Neural cell (in vitro differentiated cells): ENCODE data around the gene CD300H. TPM values are rescaled to one million over a fixed set of nuclear protein-coding genes. Genes with fewer than 3 reads are reported as not detected.

ENCODE experiments used
- H2AFZ ChIP-seq: fragments of 200-600, 300-800 bp; sonication (generic), shearing (Covaris generic); 2 replicates; pipeline ENCODE4 v1.6.0; 2014; ENCODE audit warnings: low read depth, mild to moderate bottlenecking, antibody characterized with exemption, low read length, moderate library complexity
- H3F3A ChIP-seq: fragments of 200-600 bp; shearing (Covaris generic); 2 replicates; pipeline ENCODE4 v1.6.1; 2016; ENCODE audit warnings: mild to moderate bottlenecking, moderate library complexity, mixed read lengths, antibody characterized with exemption, low read length; ENCODE audit not compliant: insufficient read depth, poor library complexity, severe bottlenecking
- H3K27ac ChIP-seq: fragments of 200-600, 300-800 bp; sonication (generic), shearing (Covaris generic); 2 replicates; pipeline ENCODE4 v1.5.1; 2014; ENCODE audit warnings: mild to moderate bottlenecking, low read length, moderate library complexity
- H3K27me3 ChIP-seq: fragments of 300-800, 200-600 bp; sonication (generic), shearing (Covaris generic); 2 replicates; pipeline ENCODE4 v1.6.0; 2014; ENCODE audit warnings: mild to moderate bottlenecking, low read depth, low read length, moderate library complexity; ENCODE audit not compliant: insufficient read depth
- H3K36me3 ChIP-seq: fragments of 300-800, 200-600 bp; sonication (generic), shearing (Covaris generic); 2 replicates; pipeline ENCODE4 v1.5.1; 2014; ENCODE audit warnings: mild to moderate bottlenecking, antibody characterized with exemption, low read length, moderate library complexity; ENCODE audit not compliant: insufficient read depth
- H3K4me2 ChIP-seq: fragments of 300-800, 200-600 bp; sonication (generic), shearing (Covaris generic); 2 replicates; pipeline ENCODE4 v1.6.0; 2014; ENCODE audit warnings: mild to moderate bottlenecking, low read length
- H3K4me3 ChIP-seq: fragments of 300-800, 200-600 bp; sonication (generic), shearing (Covaris generic); 2 replicates; pipeline ENCODE4 v1.5.1; 2014; ENCODE audit warnings: mild to moderate bottlenecking, low read length, moderate library complexity
- H3K79me2 ChIP-seq: fragments of 200-600 bp; shearing (Covaris generic); replicated peaks from 2 replicates; pipeline ENCODE4 v1.6.0; 2014; ENCODE audit warnings: mild to moderate bottlenecking, low read length, moderate library complexity; ENCODE audit not compliant: insufficient read depth
- H3K9ac ChIP-seq: fragments of 300-800, 200-600 bp; sonication (generic), shearing (Covaris generic); 2 replicates; pipeline ENCODE4 v1.6.1; 2016; ENCODE audit warnings: mild to moderate bottlenecking, low read length, mixed read lengths
- H3K9me2 ChIP-seq: fragments of 200-600 bp; shearing (Covaris generic); 2 replicates; pipeline ENCODE4 v1.6.1; 2016; ENCODE audit warnings: mild to moderate bottlenecking, low read length, mixed read lengths; ENCODE audit not compliant: insufficient read depth
- H3K9me3 ChIP-seq: fragments of 200-600, 300-800 bp; sonication (generic), shearing (Covaris generic); 2 replicates; pipeline ENCODE4 v1.6.1; 2016; ENCODE audit warnings: mild to moderate bottlenecking, mixed run types, low read length, moderate library complexity, mixed read lengths
- H4K20me1 ChIP-seq: fragments of 200-600 bp; shearing (Covaris generic); 2 replicates; pipeline ENCODE4 v1.6.1; 2016; ENCODE audit warnings: mild to moderate bottlenecking, mixed run types; ENCODE audit not compliant: insufficient read depth
- CTCF ChIP-seq: fragments of 450-650 bp; IDR thresholded peaks from 2 replicates; pipeline ENCODE4 v1.5.1; 2014; ENCODE audit warnings: antibody characterized with exemption, mild to moderate bottlenecking, moderate library complexity; ENCODE audit not compliant: poor library complexity, severe bottlenecking
- EP300 ChIP-seq: fragments of 450-650 bp; conservative IDR thresholded peaks from 2 replicates; pipeline ENCODE4 v1.6.1; 2014; ENCODE audit warnings: antibody characterized with exemption, mild to moderate bottlenecking, moderate library complexity; ENCODE audit not compliant: poor library complexity, severe bottlenecking
- EZH2 ChIP-seq: fragments of 200-600, 300-800 bp; shearing (Covaris generic), sonication (generic); IDR thresholded peaks from 2 replicates; pipeline ENCODE4 v1.6.1; 2014; ENCODE audit warnings: antibody characterized with exemption, low read length, borderline replicate concordance, mild to moderate bottlenecking; ENCODE audit not compliant: insufficient read depth, poor library complexity, severe bottlenecking
- MXI1 ChIP-seq: fragments of 450-650 bp; conservative IDR thresholded peaks from 2 replicates; pipeline ENCODE4 v1.6.1; 2014; ENCODE audit warnings: antibody characterized with exemption, mild to moderate bottlenecking; ENCODE audit not compliant: poor library complexity, severe bottlenecking
- POLR2AphosphoS5 ChIP-seq: IDR thresholded peaks from 2 replicates; pipeline ENCODE4 v1.6.1; 2012
- RAD21 ChIP-seq: fragments of 450-650 bp; conservative IDR thresholded peaks from 2 replicates; pipeline ENCODE4 v1.6.1; 2014; ENCODE audit warnings: antibody characterized with exemption, mild to moderate bottlenecking, moderate library complexity
- SMC3 ChIP-seq: fragments of 450-650 bp; conservative IDR thresholded peaks from 2 replicates; pipeline ENCODE4 v1.6.1; 2014; ENCODE audit warnings: antibody characterized with exemption, mild to moderate bottlenecking, moderate library complexity; ENCODE audit not compliant: poor library complexity
- TAF1 ChIP-seq: IDR thresholded peaks from 2 replicates; pipeline ENCODE4 v1.6.1; 2012; ENCODE audit warnings: low read depth
- polyA plus RNA-seq: library from polyadenylated mRNA; depleted of rRNA; stranded (reverse); fragments of >200 nt; gene quantifications from 2 replicates; pipeline ENCODE4 v1.2.3, GENCODE V29; 2014
- TF ChIP-seq, protein P1 (sequence below): IDR thresholded peaks from 2 replicates; pipeline ENCODE4 v1.6.1; 2012; ENCODE audit warnings: borderline replicate concordance

CD300H gene
- polyA plus RNA-seq, 1 donor from 2014 or later = not detected

DNA sequence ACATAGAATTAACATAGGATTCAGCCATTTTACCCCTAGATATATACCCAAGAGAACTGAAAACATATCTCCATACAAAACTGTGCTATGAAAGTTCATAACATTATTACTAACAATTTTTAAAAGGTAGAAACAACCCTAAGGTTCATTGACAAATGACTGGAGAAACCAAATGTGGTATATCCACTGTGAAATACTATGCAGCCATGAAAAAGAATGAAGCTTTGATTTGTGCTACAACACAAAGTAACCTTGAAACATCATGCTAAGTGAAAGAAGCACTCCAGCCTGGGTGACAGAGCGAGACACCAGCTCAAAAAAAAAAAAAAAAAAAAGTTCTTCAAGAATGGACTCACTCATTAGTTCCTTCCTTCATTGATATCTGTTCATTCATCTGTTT lies 24.2 kb upstream of the CD300H start:
- Histone ChIP-seq H3K9me3 (no peaks in the 10 kb centered on the region), H3K27ac (no peak overlapping the region), H3K27me3 (no peaks in the 10 kb centered on the region), H3K4me3 (no peak overlapping the region), H3K36me3 (no peaks in the 10 kb centered on the region), H3K79me2 (no peaks in the 10 kb centered on the region), H4K20me1 (no peaks in the 10 kb centered on the region), H3K9me2 (no peaks in the 10 kb centered on the region), H3K9ac (no peak overlapping the region), H3K4me2 (no peak overlapping the region), H3F3A (no peaks in the 10 kb centered on the region), H2AFZ (no peak overlapping the region)
- TF ChIP-seq, protein P1, sequence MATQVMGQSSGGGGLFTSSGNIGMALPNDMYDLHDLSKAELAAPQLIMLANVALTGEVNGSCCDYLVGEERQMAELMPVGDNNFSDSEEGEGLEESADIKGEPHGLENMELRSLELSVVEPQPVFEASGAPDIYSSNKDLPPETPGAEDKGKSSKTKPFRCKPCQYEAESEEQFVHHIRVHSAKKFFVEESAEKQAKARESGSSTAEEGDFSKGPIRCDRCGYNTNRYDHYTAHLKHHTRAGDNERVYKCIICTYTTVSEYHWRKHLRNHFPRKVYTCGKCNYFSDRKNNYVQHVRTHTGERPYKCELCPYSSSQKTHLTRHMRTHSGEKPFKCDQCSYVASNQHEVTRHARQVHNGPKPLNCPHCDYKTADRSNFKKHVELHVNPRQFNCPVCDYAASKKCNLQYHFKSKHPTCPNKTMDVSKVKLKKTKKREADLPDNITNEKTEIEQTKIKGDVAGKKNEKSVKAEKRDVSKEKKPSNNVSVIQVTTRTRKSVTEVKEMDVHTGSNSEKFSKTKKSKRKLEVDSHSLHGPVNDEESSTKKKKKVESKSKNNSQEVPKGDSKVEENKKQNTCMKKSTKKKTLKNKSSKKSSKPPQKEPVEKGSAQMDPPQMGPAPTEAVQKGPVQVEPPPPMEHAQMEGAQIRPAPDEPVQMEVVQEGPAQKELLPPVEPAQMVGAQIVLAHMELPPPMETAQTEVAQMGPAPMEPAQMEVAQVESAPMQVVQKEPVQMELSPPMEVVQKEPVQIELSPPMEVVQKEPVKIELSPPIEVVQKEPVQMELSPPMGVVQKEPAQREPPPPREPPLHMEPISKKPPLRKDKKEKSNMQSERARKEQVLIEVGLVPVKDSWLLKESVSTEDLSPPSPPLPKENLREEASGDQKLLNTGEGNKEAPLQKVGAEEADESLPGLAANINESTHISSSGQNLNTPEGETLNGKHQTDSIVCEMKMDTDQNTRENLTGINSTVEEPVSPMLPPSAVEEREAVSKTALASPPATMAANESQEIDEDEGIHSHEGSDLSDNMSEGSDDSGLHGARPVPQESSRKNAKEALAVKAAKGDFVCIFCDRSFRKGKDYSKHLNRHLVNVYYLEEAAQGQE = no peak
- TF ChIP-seq MXI1 (no peak), EP300 (no peak), POLR2AphosphoS5 (no peak), EZH2 (no peak), SMC3 (no peak), RAD21 (no peak), CTCF (no peak), TAF1 (no peak)

DNA sequence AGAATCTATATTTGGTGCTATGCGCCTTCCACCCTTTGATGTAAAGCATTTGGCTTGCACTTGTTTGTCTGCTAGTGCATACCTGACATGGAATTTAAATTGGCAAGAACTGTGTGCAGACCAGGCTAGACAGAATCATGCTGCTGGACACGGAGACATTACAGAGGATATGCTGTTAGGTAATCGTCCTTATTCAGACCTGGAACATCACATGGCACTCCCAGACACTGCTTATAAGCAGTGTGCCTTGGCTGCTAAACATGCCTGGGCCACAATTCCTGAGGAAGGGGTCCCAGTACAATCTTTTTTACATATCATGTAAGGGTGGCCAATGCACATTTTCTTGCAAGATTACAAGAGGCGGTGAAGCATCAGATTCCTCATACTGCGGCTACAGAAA lies 18.4 kb upstream of the CD300H start:
- Histone ChIP-seq H3K27ac (no peak overlapping the region), H3K79me2 (no peaks in the 10 kb centered on the region), H2AFZ (no peak overlapping the region), H3F3A (no peaks in the 10 kb centered on the region), H3K4me2 (no peak overlapping the region), H3K36me3 (no peaks in the 10 kb centered on the region), H3K9me3 (no peaks in the 10 kb centered on the region), H3K27me3 (no peaks in the 10 kb centered on the region), H3K9me2 (no peaks in the 10 kb centered on the region), H4K20me1 (no peaks in the 10 kb centered on the region), H3K9ac (no peak overlapping the region), H3K4me3 (no peak overlapping the region)
- TF ChIP-seq MXI1 = no peak
- no peak for TF ChIP-seq SMC3
- TF ChIP-seq EP300 = no peak
- TF ChIP-seq POLR2AphosphoS5 = no peak
- TF ChIP-seq CTCF = no peak
- no peak for TF ChIP-seq EZH2
- no peak for TF ChIP-seq TAF1
- TF ChIP-seq, protein P1 = no peak
- no peak for TF ChIP-seq RAD21
